CD4-positive, alpha-beta T cell treated with Interleukin-17A for 4 hours (primary cell): Measurements from ENCODE around the gene MMP8.

ENCODE experiments used
- DNase-seq: peaks from one replicate; pipeline ENCODE4 v3.0.0-alpha.2; 2020; ENCODE audit warnings: mixed read lengths

MMP8 gene

GRCh38 chr11:102719620-102720277 lies 5.0 kb downstream of the MMP8 start:
- DNase-seq: no peak

GRCh38 chr11:102717280-102717679 lies 7.5 kb downstream of the MMP8 start:
- DNase-seq: no peak

GRCh38 chr11:102716527-102716926 lies 8.2 kb downstream of the MMP8 start:
- DNase-seq: no peak

GRCh38 chr11:102712137-102712536 lies 12.6 kb downstream of the MMP8 start:
- no peak for DNase-seq

GRCh38 chr11:102709201-102709945 lies 15.4 kb downstream of the MMP8 start:
- DNase-seq: no peak

GRCh38 chr11:102708654-102709053 lies 16.1 kb downstream of the MMP8 start:
- no peak for DNase-seq

- DNase-seq: no peak
These were observed 19.1 kb downstream of the MMP8 start, which contains the start of gene MMP27 for GRCh38 chr11:102705626-102706025. Gene MMP27 (minus strand): TSS chr11:102705769. CDS start chr11:102705714, 55 bp downstream.

- no peak for DNase-seq
These were observed 19.9 kb downstream of the MMP8 start for GRCh38 chr11:102704841-102705240.

GRCh38 chr11:102703826-102704493 lies 20.8 kb downstream of the MMP8 start:
- no peak for DNase-seq

- DNase-seq: no peak
These were observed 29.6 kb downstream of the MMP8 start for GRCh38 chr11:102695201-102695600.

- no peak for DNase-seq
These were observed 39.0 kb downstream of the MMP8 start for GRCh38 chr11:102685754-102686153.

GRCh38 chr11:102685338-102685737 lies 39.4 kb downstream of the MMP8 start:
- no peak for DNase-seq

GRCh38 chr11:102683277-102683676 lies 41.5 kb downstream of the MMP8 start:
- no peak for DNase-seq

GRCh38 chr11:102680945-102681344 lies 43.8 kb downstream of the MMP8 start:
- DNase-seq: no peak

- DNase-seq: no peak
These were observed 46.7 kb downstream of the MMP8 start for GRCh38 chr11:102678022-102678421.

GRCh38 chr11:102676084-102676483 lies 48.7 kb downstream of the MMP8 start:
- DNase-seq: no peak

GRCh38 chr11:102669664-102670063 lies 55.1 kb downstream of the MMP8 start:
- DNase-seq: no peak

- DNase-seq: peak; percentile 18
These were observed 58.3 kb downstream of the MMP8 start for GRCh38 chr11:102666331-102666957.

GRCh38 chr11:102664001-102664752 lies 60.6 kb downstream of the MMP8 start:
- DNase-seq: peak; percentile 16

- no peak for DNase-seq
These were observed 62.1 kb downstream of the MMP8 start for GRCh38 chr11:102662607-102663006.
